IMR-90 (cell line): Measurements from ENCODE around the gene TPX2. TPM values are rescaled to one million over a fixed set of nuclear protein-coding genes. Genes with fewer than 3 reads are reported as not detected.
"Not testable (repeated sequence)": the region's sequence is repeated elsewhere in the genome, so short reads cannot be mapped to it uniquely, and the experiment has no call there.

Experiments
- ATAC-seq: fragments of 200-7000 bp; cut with Tn5 transposase; 2 replicates; pipeline ENCODE4 v1.9.1; 2020; ENCODE audit warnings: low read depth, mild to moderate bottlenecking, moderate library complexity
- BruUV-seq: library from RNA; stranded (reverse); fragments of 400-500 nt; replicated peaks from 2 replicates; lab custom pipeline; 2021; lab: Mats Ljungman, UMichigan
- CTCF ChIA-PET: fragments of 300-600 bp; formaldehyde crosslinking; extraction: SDS; loops from one replicate; lab custom pipeline; 2021; ENCODE audit warnings: antibody characterized with exemption; lab: Yijun Ruan, JAX
- POLR2A ChIA-PET: fragments of 300-600 bp; sonication (Branson Sonifier 250); formaldehyde crosslinking; loops from one replicate; lab custom pipeline; 2022; ENCODE audit warnings: antibody characterized with exemption; ENCODE audit not compliant: unreplicated experiment; lab: Charles Lee
- DNase-seq: peaks from one replicate; pipeline ENCODE4 v3.0.0; 2013
- H2AFZ ChIP-seq: replicated peaks from 2 replicates; pipeline ENCODE3; 2013; ENCODE audit warnings: low read length, mild to moderate bottlenecking; ENCODE audit not compliant: poor library complexity
- H2AK5ac ChIP-seq: 2 replicates; pipeline ENCODE4 v1.6.1; 2013; ENCODE audit warnings: low read depth, low read length, inconsistent platforms
- H2AK9ac ChIP-seq: replicated peaks from 2 replicates; pipeline ENCODE3; 2013; ENCODE audit warnings: mild to moderate bottlenecking, low read depth, low read length, moderate library complexity; ENCODE audit not compliant: poor library complexity
- H2BK120ac ChIP-seq: 2 replicates; pipeline ENCODE4 v1.6.1; 2013; ENCODE audit warnings: low read depth, low read length, inconsistent platforms
- H2BK15ac ChIP-seq: 3 replicates; pipeline ENCODE4 v1.6.1; 2013; ENCODE audit warnings: low read depth, low read length, inconsistent platforms
- H2BK20ac ChIP-seq: 2 replicates; pipeline ENCODE4 v1.6.1; 2013; ENCODE audit warnings: low read depth, mild to moderate bottlenecking, inconsistent platforms, low read length, moderate library complexity
- H2BK5ac ChIP-seq: 2 replicates; pipeline ENCODE4 v1.6.1; 2013; ENCODE audit warnings: mild to moderate bottlenecking, low read depth, low read length, inconsistent platforms; ENCODE audit not compliant: poor library complexity, severe bottlenecking
- H3K14ac ChIP-seq: replicated peaks from 2 replicates; pipeline ENCODE4 v1.6.1; 2013; ENCODE audit warnings: low read depth, low read length, inconsistent platforms
- H3K18ac ChIP-seq: 2 replicates; pipeline ENCODE4 v1.6.1; 2013; ENCODE audit warnings: low read depth, low read length, control low read depth
- H3K23ac ChIP-seq: 2 replicates; pipeline ENCODE4 v1.6.1; 2013; ENCODE audit warnings: low read depth, low read length, inconsistent platforms
- H3K27ac ChIP-seq: 2 replicates; pipeline ENCODE4 v1.5.1; 2013; ENCODE audit warnings: mild to moderate bottlenecking, control low read depth, low read length; ENCODE audit not compliant: insufficient read depth
- H3K27me3 ChIP-seq: 2 replicates; pipeline ENCODE4 v1.6.1; 2013; ENCODE audit warnings: low read length; ENCODE audit not compliant: control insufficient read depth, insufficient read depth
- H3K36me3 ChIP-seq: 2 replicates; pipeline ENCODE4 v1.6.1; 2013; ENCODE audit warnings: low read length, mixed read lengths; ENCODE audit not compliant: control insufficient read depth, insufficient read depth
- H3K4ac ChIP-seq: 2 replicates; pipeline ENCODE4 v1.6.1; 2013; ENCODE audit warnings: low read depth, low read length, inconsistent platforms
- H3K4me1 ChIP-seq: 2 replicates; pipeline ENCODE4 v1.6.1; 2013; ENCODE audit warnings: low read length, mixed read lengths; ENCODE audit not compliant: control insufficient read depth, insufficient read depth
- H3K4me2 ChIP-seq: 2 replicates; pipeline ENCODE4 v1.6.1; 2013; ENCODE audit warnings: low read depth, mild to moderate bottlenecking, control low read depth, low read length, moderate library complexity
- H3K4me3 ChIP-seq: 2 replicates; pipeline ENCODE4 v1.5.1; 2013; ENCODE audit warnings: low read depth, mild to moderate bottlenecking, control low read depth, low read length, moderate library complexity; ENCODE audit not compliant: insufficient read depth
- H3K56ac ChIP-seq: 2 replicates; pipeline ENCODE4 v1.6.1; 2013; ENCODE audit warnings: low read length, inconsistent platforms; ENCODE audit not compliant: insufficient read depth; ENCODE audit errors: extremely low read depth
- H3K79me1 ChIP-seq, 2 experiments: 2 replicates each; pipeline ENCODE4 v1.6.1; 2013; ENCODE audit warnings: low read length in 2 of 2, inconsistent platforms in 1 of 2, low read depth in 1 of 2
- H3K9ac ChIP-seq: 2 replicates; pipeline ENCODE4 v1.6.1; 2013; ENCODE audit warnings: low read depth, low read length, control low read depth
- H3K9me1 ChIP-seq: 2 replicates; pipeline ENCODE4 v1.6.1; 2013; ENCODE audit warnings: low read length, inconsistent platforms; ENCODE audit not compliant: insufficient read depth
- H3K9me3 ChIP-seq: 2 replicates; pipeline ENCODE4 v1.6.1; 2013; ENCODE audit warnings: low read length; ENCODE audit not compliant: control insufficient read depth, insufficient read depth
- H4K20me1 ChIP-seq: 2 replicates; pipeline ENCODE4 v1.6.1; 2013; ENCODE audit warnings: low read length, inconsistent platforms; ENCODE audit not compliant: insufficient read depth
- H4K5ac ChIP-seq: 2 replicates; pipeline ENCODE4 v1.6.1; 2013; ENCODE audit warnings: mild to moderate bottlenecking, low read depth, low read length, control low read depth
- H4K8ac ChIP-seq, 2 experiments: 2 replicates each; pipeline ENCODE4 v1.6.1; 2013; ENCODE audit warnings: low read depth in 2 of 2, low read length in 2 of 2, control low read depth in 1 of 2, inconsistent platforms in 1 of 2
- H4K91ac ChIP-seq: 2 replicates; pipeline ENCODE4 v1.6.1; 2013; ENCODE audit warnings: low read depth, low read length, inconsistent platforms; ENCODE audit not compliant: insufficient read depth
- WGBS, 2 experiments: methylation state at CpG; one replicate each; pipeline versions ENCODE4 v1.1.5 to v1.1.7; 2013; ENCODE audit warnings: missing lambda C conversion rate in 2 of 2; ENCODE audit not compliant: insufficient read length in 1 of 2; ENCODE audit errors: extremely low coverage in 2 of 2; 5-methylcytosine and 5-hydroxymethylcytosine counted together
- dilution Hi-C: fragments of 300-500 bp; cut with HindIII; formaldehyde crosslinking; loops from one replicate; pipeline ENCODE4 v1.14.3; 2018; ENCODE audit warnings: low sequenced_read_pairs; ENCODE audit not compliant: unreplicated experiment
- in situ Hi-C: fragments of 300-500 bp; cut with MboI; formaldehyde crosslinking; loops from 3 replicates; pipeline ENCODE4 v1.14.3; 2019; ENCODE audit warnings: low sequenced_read_pairs, inconsistent platforms, mixed read lengths
- intact Hi-C: fragments of 100-400 bp; cut with micrococcal nuclease; formaldehyde crosslinking; loops from 2 replicates; pipeline ENCODE4 v1.10.0; 2022
- polyA plus RNA-seq, 3 experiments: library from polyadenylated mRNA; depleted of rRNA; stranded (reverse); fragments of >200 nt; gene quantifications; 2 replicates each; pipeline ENCODE4 v1.2.3, GENCODE V29; 2012; ENCODE audit warnings: low replicate concordance in 1 of 3
- total RNA-seq: library from RNA; depleted of rRNA; stranded (reverse); fragments of >200 nt; gene quantifications from 2 replicates; pipeline ENCODE4 v1.2.3, GENCODE V29; 2012

TPX2 gene
- total and polyA plus RNA-seq, 2 of the 4 experiments (the other 2 are of a cell fraction): 28.5 to 72.2 TPM

GRCh38 chr20:31747028-31747427 lies 7.9 kb downstream of the TPX2 start:
- H2AK5ac ChIP-seq, H2BK15ac ChIP-seq, H2AFZ ChIP-seq, H2BK120ac ChIP-seq, H3K27me3 ChIP-seq, H2BK20ac ChIP-seq, DNase-seq, H3K36me3 ChIP-seq, H3K9me1 ChIP-seq, H3K4ac ChIP-seq, H3K4me1 ChIP-seq, H3K9ac ChIP-seq, dilution Hi-C loops, H3K14ac ChIP-seq, in situ Hi-C loops, H4K20me1 ChIP-seq, BruUV-seq, H3K56ac ChIP-seq, H4K91ac ChIP-seq, ATAC-seq, H3K9me3 ChIP-seq, H3K4me3 ChIP-seq, H2AK9ac ChIP-seq, H3K18ac ChIP-seq, POLR2A ChIA-PET: not testable (repeated sequence)
- 82% methylated on average over 3 of the region's 14 CpGs; no CpG with 5 or more reads in 1 of the 2 experiments for WGBS, 2 experiments
- Histone ChIP-seq H2BK5ac (peak overlapping the region; percentile 13), H3K4me2 (peak overlapping the region; percentile 30; the same call in 1 of the 2 replicates), H3K27ac (peak overlapping the region; percentile 40; the same call in 1 of the 2 replicates), H4K5ac (peak overlapping the region; percentile 51; the same call in 1 of the 2 replicates), H4K8ac (peak overlapping the region in 1 of 2 experiments; percentile 57; a peak in 1 of 4 replicates), H3K79me1 (peaks cover 2 to 33% of the 10 kb centered on the region in 2 experiments; a peak in 3 of 4 replicates), H3K23ac (peak overlapping the region; percentile 71; the same call in 1 of the 2 replicates)
- CTCF ChIA-PET: interaction anchor here (1.0 kb wide), 1 partner anchor 8 kb away, joined by 4 read pairs; no protein-coding TSS in a partner anchor
- intact Hi-C loops: loop anchor here (2.0 to 5.0 kb wide), 2 partner anchors 14 to 45 kb away; no protein-coding TSS in a partner anchor
